Activated CD4-positive, alpha-beta memory T cell treated with anti-CD3 and anti-CD28 coated beads, Interleukin-2, amount 10 ng/mL, durations not matched to agents 7 days and 5 days (primary cell): Measurements from ENCODE around the gene RAP2A. TPM values are rescaled to one million over a fixed set of nuclear protein-coding genes. Genes with fewer than 3 reads are reported as not detected.

Source experiments
- CTCF ChIA-PET: fragments of 350-600 bp; sonication (Branson Sonifier 250); formaldehyde crosslinking; loops from one replicate; lab custom pipeline; 2021; ENCODE audit warnings: antibody characterized with exemption, inconsistent platforms; lab: Charles Lee
- POLR2A ChIA-PET: fragments of 350-600 bp; sonication (Branson Sonifier 250); formaldehyde crosslinking; loops from one replicate; lab custom pipeline; 2021; ENCODE audit warnings: antibody characterized with exemption; lab: Charles Lee
- DNase-seq: peaks from one replicate; pipeline ENCODE4 v3.0.0-alpha.2; 2020
- H3K27ac Mint-ChIP-seq: one replicate; pipeline ENCODE4 v1.8.0; 2021; ENCODE audit warnings: mild to moderate bottlenecking, mixed read lengths
- H3K27me3 Mint-ChIP-seq: one replicate; pipeline ENCODE4 v1.8.0; 2021; ENCODE audit warnings: mixed read lengths
- H3K36me3 Mint-ChIP-seq: one replicate; pipeline ENCODE4 v1.8.0; 2021; ENCODE audit warnings: low read depth, mixed read lengths
- H3K4me1 Mint-ChIP-seq: one replicate; pipeline ENCODE4 v1.8.0; 2021; ENCODE audit warnings: mixed read lengths
- H3K4me3 Mint-ChIP-seq: one replicate; pipeline ENCODE4 v1.8.0; 2021; ENCODE audit warnings: mild to moderate bottlenecking, mixed read lengths
- H3K9me3 Mint-ChIP-seq: one replicate; pipeline ENCODE4 v1.8.0; 2021; ENCODE audit warnings: mixed read lengths
- total RNA-seq, 2 experiments: library from RNA; stranded (reverse); gene quantifications; one replicate each; pipeline ENCODE4 v1.2.3, GENCODE V29; 2021

Gene RAP2A
- 10 to 100 TPM; 37.0 to 39.2 TPM for total RNA-seq

DNA sequence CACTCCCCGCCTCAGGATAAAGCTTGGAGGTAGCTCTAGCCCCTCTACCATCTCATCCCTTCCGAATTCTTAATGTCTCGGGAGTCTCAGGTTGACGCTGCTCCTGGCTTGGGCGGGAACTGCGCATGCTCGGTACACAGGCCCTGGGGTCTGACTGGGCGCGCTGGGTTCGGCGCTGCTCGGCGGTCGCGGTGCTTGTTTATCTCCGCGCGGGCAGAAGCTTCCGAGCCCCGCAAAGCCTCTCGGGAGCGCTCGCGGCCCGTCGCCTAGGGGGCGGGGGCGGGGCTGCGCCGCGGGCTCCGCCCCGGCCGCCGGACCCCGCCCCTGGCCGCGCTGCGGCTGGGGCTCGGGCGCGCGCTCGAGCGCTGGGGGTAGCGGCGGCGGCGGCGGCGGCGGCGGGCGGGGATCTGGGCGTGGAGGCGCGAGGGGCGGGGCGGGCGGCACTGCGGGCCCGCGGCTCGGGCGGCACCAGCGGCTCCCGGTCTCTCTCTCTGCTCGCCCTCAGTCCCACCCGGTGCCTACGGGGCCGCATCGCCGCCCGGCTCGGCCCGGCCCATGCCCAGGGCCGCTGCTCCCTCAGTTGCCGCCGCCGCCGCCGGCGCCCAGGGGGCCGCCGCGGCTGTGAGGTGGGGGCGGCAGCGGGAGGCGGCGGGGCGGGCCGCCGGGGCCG lies at the start of gene RAP2A:
Gene RAP2A, plus strand, starts transcription at position 443 of the 670 bp plus-strand sequence. CDS start 302 bp downstream, outside the sequence.
- H3K4me1 Mint-ChIP-seq, result peaks cover 29% of the 10 kb centered on the region
- H3K27ac Mint-ChIP-seq, result peak within 1 kb of the TSS; percentile 100
- peak within 1 kb of the TSS; percentile 99 for H3K4me3 Mint-ChIP-seq
- POLR2A ChIA-PET, result interaction anchor here (0.6 to 5.4 kb wide), 27 partner anchors 9 to 1757 kb away, joined by 3 to 93 read pairs (median 4); partner anchors contain the start of genes DNAJC3 and MBNL2
- peaks cover under 1% of the 10 kb centered on the region for H3K27me3 Mint-ChIP-seq
- H3K9me3 Mint-ChIP-seq, result no peaks in the 10 kb centered on the region
- CTCF ChIA-PET, result interaction anchor here (0.9 to 2.8 kb wide), 10 partner anchors 11 to 416 kb away, joined by 3 to 22 read pairs (median 3); partner anchors contain the start of gene MBNL2
- peak; percentile 92 for DNase-seq
- peaks cover 11% of the 10 kb centered on the region for H3K36me3 Mint-ChIP-seq

DNA sequence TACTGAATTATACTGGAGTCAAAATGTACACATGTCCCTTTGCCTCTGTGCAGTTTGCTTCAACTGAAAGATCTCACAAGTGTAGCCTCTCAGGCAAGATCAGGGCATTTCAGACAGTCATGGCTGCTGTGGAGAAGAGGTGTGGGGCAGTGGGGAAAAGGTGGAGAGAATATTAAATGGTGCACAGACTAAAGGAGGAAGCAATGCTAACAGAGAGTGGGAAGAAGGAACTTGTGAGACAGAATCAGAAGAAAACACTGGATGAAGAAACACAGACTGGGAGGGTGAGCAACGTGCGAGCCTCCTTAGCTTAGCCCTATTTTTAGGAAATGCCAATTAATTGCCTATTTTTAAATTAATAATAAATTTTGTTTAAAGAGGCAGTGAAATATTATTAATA lies 49.6 kb upstream of the RAP2A start:
- peaks cover 14% of the 10 kb centered on the region for H3K4me1 Mint-ChIP-seq
- POLR2A ChIA-PET, result no interaction called here

DNA sequence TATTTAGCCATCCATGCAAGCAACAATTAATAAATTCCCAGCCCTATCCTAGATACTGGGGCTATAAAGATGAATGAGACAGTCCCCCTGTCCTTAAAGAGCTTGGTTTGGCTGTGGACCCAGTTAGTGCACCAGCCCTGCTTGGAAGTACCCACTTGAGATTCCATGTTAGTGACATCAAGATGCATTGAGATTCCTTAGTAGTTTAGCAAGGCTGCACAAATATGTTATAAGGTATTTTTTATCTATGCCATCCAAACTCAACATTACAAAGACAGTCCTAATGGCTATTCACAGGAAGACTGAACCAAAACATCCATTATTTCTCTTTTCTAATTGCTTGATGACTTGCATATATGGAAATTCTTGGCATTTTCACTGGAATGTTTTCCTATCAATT lies 48.8 kb upstream of the RAP2A start:
- no peaks in the 10 kb centered on the region for H3K27me3 Mint-ChIP-seq
- CTCF ChIA-PET, result interaction anchor here (1.4 kb wide), 1 partner anchor 275 kb away, joined by 5 read pairs; no protein-coding TSS in a partner anchor
- no peak overlapping the region for H3K27ac Mint-ChIP-seq
- no peak overlapping the region for H3K4me3 Mint-ChIP-seq
- peaks cover 2% of the 10 kb centered on the region for H3K36me3 Mint-ChIP-seq
- no peak for DNase-seq
- POLR2A ChIA-PET, result no interaction called here
- peaks cover 14% of the 10 kb centered on the region for H3K4me1 Mint-ChIP-seq
- no peaks in the 10 kb centered on the region for H3K9me3 Mint-ChIP-seq

More for the DNA sequence above, 49.6 kb upstream of the RAP2A start:
- no peak for DNase-seq
- CTCF ChIA-PET, result no interaction called here
- no peaks in the 10 kb centered on the region for H3K27me3 Mint-ChIP-seq
- H3K36me3 Mint-ChIP-seq, result peaks cover 2% of the 10 kb centered on the region
- no peak overlapping the region for H3K27ac Mint-ChIP-seq
- no peak overlapping the region for H3K4me3 Mint-ChIP-seq
- no peaks in the 10 kb centered on the region for H3K9me3 Mint-ChIP-seq

DNA sequence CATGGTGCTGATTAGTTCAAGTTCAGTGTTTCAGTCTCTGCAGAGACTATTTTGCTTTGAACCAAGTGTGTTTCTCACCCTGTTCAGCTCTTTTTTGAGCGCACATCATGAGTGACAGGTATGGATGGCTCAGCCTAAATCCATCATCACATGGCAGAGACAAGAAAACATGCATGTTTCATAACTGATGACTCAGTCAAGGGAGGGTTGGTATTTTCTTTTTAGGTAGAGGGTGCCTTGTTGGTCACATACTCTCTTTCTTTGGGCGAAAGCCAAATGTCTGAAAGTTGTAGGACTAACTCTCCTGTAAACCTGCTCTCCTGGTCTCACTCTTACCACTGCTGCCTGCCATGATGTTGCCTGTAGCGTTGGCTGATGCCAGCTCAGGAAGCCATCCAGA lies 48.1 kb upstream of the RAP2A start:
- no peak for DNase-seq
- Mint-ChIP-seq H3K36me3 (peaks cover 2% of the 10 kb centered on the region), H3K9me3 (no peaks in the 10 kb centered on the region), H3K4me3 (no peak overlapping the region), H3K27me3 (no peaks in the 10 kb centered on the region), H3K4me1 (peaks cover 14% of the 10 kb centered on the region), H3K27ac (no peak overlapping the region)
- ChIA-PET CTCF (interaction anchor here (1.4 kb wide), 1 partner anchor 276 kb away, joined by 5 read pairs; no protein-coding TSS in a partner anchor), POLR2A (no interaction called here)

DNA sequence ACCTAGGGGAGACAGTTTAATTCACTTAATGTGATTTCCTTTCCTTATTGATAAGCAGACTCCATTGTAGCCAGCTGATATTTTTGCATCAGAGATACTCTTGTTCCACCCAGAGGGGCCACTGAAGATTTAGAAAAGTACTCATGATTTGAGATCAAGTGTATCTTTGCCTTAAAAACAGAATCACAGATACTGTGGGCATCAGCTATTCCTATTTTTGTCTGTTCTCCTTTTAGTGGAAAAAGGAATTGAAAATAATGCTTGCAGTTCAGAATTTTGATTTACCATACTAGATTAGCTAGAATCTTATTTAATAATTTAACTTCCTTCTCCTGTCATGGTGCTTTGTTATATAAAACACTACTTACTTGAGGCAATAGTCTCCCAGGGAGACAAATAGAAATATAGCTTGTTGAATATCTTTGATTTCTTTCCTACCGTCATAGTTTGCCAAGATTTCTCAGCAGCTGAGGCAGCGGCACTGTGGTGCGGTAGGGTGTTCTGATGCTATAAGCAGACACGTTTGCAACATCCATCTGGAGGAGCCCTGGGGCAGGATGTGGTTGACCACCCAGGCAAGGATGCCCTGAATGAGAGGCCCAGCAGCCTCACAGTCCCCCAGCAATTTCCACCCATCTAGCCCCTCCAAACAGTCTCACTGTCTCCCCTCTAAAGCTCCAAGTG lies 47.0 kb upstream of the RAP2A start:
- peaks cover 14% of the 10 kb centered on the region for H3K4me1 Mint-ChIP-seq
- H3K9me3 Mint-ChIP-seq, result no peaks in the 10 kb centered on the region
- no peak overlapping the region for H3K4me3 Mint-ChIP-seq
- H3K27ac Mint-ChIP-seq, result no peak overlapping the region
- DNase-seq, result peak; percentile 34
- ChIA-PET POLR2A (no interaction called here), CTCF (interaction anchor here (0.7 kb wide), 1 partner anchor 14 kb away, joined by 5 read pairs; no protein-coding TSS in a partner anchor)
- H3K27me3 Mint-ChIP-seq, result no peaks in the 10 kb centered on the region
- H3K36me3 Mint-ChIP-seq, result peaks cover 2% of the 10 kb centered on the region

DNA sequence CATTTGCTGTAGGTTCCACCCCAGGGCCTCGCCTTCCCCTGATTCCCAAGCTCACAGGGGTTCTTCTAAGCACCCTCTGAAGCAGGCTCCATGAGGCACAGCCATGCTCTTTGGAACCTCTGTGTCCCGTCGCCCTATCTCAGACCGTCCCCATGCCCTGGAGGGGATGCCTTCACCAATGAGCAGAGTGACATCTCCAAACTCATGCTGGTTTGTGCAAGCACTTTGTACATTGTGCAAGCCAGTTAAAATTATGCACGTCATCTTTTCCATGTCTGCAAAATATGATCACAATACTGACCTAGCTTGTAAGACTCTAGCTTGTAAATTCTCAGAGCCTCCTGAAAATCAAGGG lies 46.5 kb upstream of the RAP2A start:
- peaks cover 2% of the 10 kb centered on the region for H3K36me3 Mint-ChIP-seq
- no peak for DNase-seq
- ChIA-PET CTCF (no interaction called here), POLR2A (no interaction called here)
- no peak overlapping the region for H3K27ac Mint-ChIP-seq
- H3K27me3 Mint-ChIP-seq, result no peaks in the 10 kb centered on the region
- no peak overlapping the region for H3K4me3 Mint-ChIP-seq
- H3K4me1 Mint-ChIP-seq, result peaks cover 14% of the 10 kb centered on the region
- H3K9me3 Mint-ChIP-seq, result no peaks in the 10 kb centered on the region

DNA sequence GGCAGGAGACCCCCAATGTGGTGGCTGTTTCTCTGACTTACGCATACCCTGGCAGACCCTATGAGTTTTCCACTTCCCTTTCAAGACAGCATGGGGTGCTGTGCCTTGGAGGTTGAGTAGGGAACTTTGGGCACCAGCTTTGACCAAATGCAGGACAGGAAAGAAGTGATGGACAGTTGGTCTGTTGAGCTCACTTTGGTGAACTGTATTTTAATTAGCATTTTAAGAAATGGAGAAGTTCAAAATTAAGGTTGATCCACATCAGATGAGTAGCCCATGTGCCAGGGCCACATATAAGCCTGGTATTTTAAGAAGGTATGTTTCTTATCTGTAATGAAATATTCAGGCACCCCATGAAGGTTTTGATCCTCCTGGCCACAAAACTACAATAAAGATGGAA lies 46.1 kb upstream of the RAP2A start:
- Mint-ChIP-seq H3K27me3 (no peaks in the 10 kb centered on the region), H3K36me3 (peaks cover 2% of the 10 kb centered on the region), H3K9me3 (no peaks in the 10 kb centered on the region), H3K27ac (no peak overlapping the region), H3K4me1 (peaks cover 14% of the 10 kb centered on the region), H3K4me3 (no peak overlapping the region)
- POLR2A ChIA-PET, result no interaction called here
- no peak for DNase-seq
- CTCF ChIA-PET, result no interaction called here

DNA sequence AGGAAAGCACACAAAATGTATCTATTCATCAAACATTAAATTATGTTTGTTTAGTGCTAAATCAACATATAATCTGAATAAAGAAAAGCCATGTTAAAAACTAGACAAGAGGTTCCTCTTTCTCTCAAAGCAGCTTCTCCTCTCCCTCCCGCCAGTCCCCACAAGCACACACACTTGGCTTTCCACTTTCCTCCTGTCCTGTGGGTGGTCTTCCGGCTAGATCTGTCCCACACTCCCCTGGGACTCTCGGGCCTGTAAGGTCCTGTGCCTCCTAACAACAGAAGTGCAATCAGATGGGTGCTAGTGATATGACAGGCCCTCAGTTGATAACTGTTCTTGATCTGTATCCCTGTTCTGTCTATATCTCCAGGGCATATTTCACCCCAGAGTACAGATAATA lies 45.6 kb upstream of the RAP2A start:
- ChIA-PET CTCF (no interaction called here), POLR2A (no interaction called here)
- Mint-ChIP-seq H3K4me3 (no peak overlapping the region), H3K36me3 (peaks cover 2% of the 10 kb centered on the region), H3K27me3 (no peaks in the 10 kb centered on the region), H3K27ac (no peak overlapping the region), H3K4me1 (peaks cover 14% of the 10 kb centered on the region), H3K9me3 (no peaks in the 10 kb centered on the region)
- no peak for DNase-seq

DNA sequence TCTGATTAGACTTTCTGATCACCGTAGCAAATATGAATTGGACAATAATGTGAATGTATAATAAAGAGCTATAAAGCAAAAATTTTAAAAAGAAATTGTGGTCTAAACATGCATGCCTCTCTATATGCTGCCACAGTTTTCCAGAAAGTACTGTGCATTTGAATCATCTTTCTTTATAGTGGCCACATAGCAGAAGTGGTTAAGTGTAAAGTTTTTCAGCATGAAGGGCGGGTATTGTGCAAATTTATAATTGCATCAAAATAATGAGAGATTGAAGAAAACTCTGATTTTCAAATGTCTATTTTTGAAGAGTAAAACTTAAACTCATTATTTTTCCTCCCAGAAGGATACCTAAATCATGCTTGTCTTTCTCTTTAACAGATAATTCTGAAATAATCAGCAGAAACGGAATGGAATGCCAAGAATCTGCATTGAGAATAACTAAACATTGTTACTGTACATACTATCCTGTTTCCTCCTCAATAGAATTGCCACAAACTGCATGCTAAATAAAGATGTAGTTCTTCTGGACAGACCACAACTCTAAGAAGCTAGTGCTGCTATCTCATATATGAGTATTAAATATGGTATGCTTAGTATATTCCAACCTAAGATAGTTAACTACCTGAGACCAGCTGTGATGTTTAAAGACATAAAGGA lies 42.9 kb upstream of the RAP2A start:
- H3K36me3 Mint-ChIP-seq, result no peaks in the 10 kb centered on the region

DNA sequence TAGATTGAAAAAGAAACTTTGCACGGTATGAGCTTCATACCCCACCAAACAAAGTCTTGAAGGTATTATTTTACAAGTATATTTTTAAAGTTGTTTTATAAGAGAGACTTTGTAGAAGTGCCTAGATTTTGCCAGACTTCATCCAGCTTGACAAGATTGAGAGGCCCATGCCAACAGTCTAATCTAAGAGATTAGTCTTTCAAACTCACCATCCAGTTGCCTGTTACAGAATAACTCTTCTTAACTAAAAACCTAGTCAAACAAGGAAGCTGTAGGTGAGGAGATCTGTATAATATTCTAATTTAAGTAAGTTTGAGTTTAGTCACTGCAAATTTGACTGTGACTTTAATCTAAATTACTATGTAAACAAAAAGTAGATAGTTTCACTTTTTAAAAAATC lies 41.9 kb upstream of the RAP2A start:
- ChIA-PET POLR2A (no interaction called here), CTCF (no interaction called here)
- Mint-ChIP-seq H3K27me3 (no peaks in the 10 kb centered on the region), H3K4me1 (peaks cover 6% of the 10 kb centered on the region), H3K27ac (no peak overlapping the region), H3K9me3 (no peaks in the 10 kb centered on the region), H3K4me3 (no peak overlapping the region), H3K36me3 (no peaks in the 10 kb centered on the region)
- DNase-seq, result no peak

More for the DNA sequence above, 42.9 kb upstream of the RAP2A start:
- DNase-seq, result no peak
- no peak overlapping the region for H3K4me3 Mint-ChIP-seq
- no peak overlapping the region for H3K27ac Mint-ChIP-seq
- no peaks in the 10 kb centered on the region for H3K9me3 Mint-ChIP-seq
- POLR2A ChIA-PET, result no interaction called here
- CTCF ChIA-PET, result interaction anchor here (0.5 kb wide), 1 partner anchor 97 kb away, joined by 3 read pairs; no protein-coding TSS in a partner anchor
- no peaks in the 10 kb centered on the region for H3K27me3 Mint-ChIP-seq
- H3K4me1 Mint-ChIP-seq, result peaks cover 14% of the 10 kb centered on the region

DNA sequence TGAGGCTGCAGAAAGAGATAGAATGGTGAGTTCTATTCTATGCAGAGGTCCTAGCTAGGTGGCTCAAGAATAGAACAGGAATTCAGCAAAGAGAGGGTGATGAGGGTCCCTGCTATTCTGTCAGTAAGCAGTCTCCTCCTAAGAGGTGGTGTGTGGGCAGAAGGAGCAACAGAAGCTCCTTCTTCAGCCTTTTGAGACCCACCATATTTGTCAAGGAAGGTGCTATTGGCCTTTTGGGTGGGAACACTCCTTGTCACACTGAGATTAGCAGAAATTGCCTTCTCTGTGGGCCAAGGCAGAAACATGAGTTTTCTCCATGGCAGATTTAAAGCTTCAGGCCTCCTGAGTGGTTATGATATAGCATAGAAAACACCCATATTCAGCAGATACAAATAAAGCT lies 39.4 kb upstream of the RAP2A start:
- ChIA-PET POLR2A (no interaction called here), CTCF (no interaction called here)
- Mint-ChIP-seq H3K4me3 (no peak overlapping the region), H3K27me3 (peaks cover under 1% of the 10 kb centered on the region), H3K9me3 (peaks cover 2% of the 10 kb centered on the region), H3K27ac (no peak overlapping the region), H3K36me3 (no peaks in the 10 kb centered on the region), H3K4me1 (no peaks in the 10 kb centered on the region)
- DNase-seq, result no peak

DNA sequence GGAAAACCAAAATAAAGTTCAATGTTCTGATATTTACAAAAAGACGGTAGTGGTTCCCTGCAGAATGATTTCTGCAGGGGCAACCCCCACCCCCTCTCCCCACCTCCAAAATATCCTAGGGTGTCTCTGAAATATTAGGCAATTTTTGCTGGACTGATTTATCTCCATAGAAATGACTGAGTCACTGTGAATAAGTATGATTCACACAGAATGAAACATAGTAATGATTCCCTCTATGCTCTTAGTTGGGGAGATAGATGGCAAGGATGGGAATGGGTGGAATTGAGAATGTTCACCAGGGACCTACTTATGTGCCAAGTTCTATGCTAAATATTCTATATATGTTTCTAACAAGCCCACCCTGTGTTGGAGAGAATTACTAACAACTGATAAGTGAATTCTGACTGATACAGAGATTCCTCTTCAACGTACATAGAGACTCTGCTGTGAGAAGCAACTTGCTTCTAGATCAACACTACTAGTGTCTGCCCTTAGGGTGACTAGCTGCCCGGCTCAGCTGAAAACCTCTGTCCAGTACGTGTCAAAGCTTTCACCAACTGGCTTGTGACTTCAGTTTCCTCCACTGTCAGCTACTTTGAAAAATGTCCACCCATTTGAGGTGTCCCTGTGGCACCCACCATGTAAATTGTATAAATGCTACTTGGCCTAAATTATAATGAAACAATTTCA lies 38.4 kb upstream of the RAP2A start:
- Mint-ChIP-seq H3K9me3 (peaks cover 5% of the 10 kb centered on the region), H3K4me1 (no peaks in the 10 kb centered on the region), H3K36me3 (no peaks in the 10 kb centered on the region), H3K4me3 (no peak overlapping the region), H3K27ac (no peak overlapping the region), H3K27me3 (peaks cover 2% of the 10 kb centered on the region)
- DNase-seq, result no peak
- ChIA-PET POLR2A (no interaction called here), CTCF (interaction anchor here (0.6 to 2.3 kb wide), 2 partner anchors 42 to 286 kb away, joined by 4 to 8 read pairs; no protein-coding TSS in a partner anchor)
